GM18511 (cell line): ENCODE results near the gene PGPEP1.
A peak's percentile ranks its signal among the peaks of the same experiment; 100 is the strongest.

ENCODE experiments used
- ATAC-seq: cut with Tn5 transposase; IDR thresholded peaks from one replicate; pipeline ENCODE4 v1.9.1; 2021; ENCODE audit warnings: mild to moderate bottlenecking, moderate library complexity; ENCODE audit not compliant: unreplicated experiment

PGPEP1 gene, protein sequence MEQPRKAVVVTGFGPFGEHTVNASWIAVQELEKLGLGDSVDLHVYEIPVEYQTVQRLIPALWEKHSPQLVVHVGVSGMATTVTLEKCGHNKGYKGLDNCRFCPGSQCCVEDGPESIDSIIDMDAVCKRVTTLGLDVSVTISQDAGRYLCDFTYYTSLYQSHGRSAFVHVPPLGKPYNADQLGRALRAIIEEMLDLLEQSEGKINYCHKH

GRCh38 chr19:18340190-18340989, at the start of gene PGPEP1:
Gene PGPEP1, plus strand, starts transcription at chr19:18340598. Its CDS starts 84 bp downstream, at chr19:18340682.
- ATAC-seq: no peak

- peak; percentile 21 for ATAC-seq
Observed at GRCh38 chr19:18291019-18291524, 49.3 kb upstream of the PGPEP1 start.

GRCh38 chr19:18291590-18292461, 48.6 kb upstream of the PGPEP1 start:
- ATAC-seq: peak; percentile 48

- no peak for ATAC-seq
Observed at GRCh38 chr19:18292462-18292809, 48.0 kb upstream of the PGPEP1 start.

DNA sequence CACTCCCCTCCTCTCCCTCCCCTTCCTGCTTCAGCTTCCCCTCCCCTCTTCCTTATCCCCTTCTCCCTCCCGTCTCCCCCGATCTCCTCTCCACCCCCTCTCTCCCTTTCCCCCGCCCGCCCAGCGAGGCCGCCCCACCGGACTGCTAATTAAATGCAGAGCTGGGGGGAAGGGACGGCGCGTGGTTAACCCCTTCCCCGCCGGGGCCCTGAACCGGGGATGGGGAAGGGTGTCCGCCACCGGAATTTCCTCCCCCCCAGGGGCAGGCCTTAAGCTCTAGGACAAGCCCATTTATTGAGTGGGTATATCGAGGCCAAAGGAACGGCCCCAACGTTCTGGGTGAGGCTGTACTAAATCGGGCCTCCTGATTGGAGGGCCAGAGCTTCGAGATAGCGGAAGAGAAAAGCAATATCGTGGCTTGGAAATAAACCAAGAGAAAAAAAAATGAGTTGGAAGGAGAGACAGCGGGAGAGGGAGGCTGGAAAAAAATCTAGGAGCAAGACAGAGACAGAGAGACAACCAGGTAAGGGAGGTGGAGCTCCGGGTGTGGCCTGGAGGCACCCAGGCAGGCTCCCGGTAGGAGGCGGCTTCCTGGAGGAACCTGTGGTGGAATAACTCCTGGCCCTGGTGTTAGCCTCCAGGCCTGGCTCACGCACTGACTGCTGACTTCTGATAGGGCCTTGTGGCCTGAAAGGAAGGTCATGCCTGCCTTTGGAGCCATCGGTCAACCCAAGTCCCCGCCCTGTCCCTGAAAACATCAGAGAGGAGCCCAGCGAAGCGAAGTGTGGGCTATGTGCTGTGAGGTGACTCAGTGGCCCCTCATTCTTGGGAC, 47.4 kb upstream of the PGPEP1 start:
- no peak for ATAC-seq

DNA sequence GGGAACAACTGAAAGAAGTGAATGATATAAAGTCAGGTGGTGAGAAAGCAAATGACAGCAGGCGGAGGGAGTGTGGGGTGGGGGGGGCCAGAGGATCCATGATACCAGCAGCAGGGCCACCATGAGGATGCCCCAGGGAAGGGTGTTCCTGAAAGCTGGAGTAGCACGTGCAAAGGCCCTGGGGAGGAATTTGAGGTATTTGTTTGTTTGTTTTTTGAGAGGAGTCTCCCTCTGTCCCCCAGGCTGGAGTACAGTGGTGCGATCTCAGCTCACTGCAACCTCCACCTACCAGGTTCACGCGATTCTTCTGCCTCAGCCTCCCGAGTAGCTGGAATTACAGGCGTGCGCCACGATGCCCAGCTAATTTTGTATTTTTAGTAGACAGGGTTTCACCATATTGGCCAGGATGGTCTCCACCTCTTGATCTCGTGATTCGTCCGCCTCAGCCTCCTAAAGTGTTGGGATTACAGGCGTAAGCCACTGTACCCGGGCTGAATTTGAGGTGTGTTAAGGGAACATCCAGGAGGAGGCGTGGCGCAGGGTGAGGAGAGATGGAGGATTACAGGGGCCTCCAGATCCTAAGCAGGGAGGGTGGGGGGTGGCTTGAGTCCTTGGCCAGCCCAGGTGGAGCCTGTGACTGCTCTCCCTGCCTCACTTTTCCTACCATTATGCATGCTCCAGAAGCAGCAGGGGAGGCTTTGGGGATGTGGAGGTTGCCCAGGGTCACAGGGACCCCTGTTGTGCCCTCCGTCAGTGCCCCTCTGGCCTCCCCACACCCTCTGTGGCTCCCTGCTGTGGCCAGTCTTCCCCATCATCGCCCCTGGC, 46.5 kb upstream of the PGPEP1 start:
- ATAC-seq: no peak

DNA sequence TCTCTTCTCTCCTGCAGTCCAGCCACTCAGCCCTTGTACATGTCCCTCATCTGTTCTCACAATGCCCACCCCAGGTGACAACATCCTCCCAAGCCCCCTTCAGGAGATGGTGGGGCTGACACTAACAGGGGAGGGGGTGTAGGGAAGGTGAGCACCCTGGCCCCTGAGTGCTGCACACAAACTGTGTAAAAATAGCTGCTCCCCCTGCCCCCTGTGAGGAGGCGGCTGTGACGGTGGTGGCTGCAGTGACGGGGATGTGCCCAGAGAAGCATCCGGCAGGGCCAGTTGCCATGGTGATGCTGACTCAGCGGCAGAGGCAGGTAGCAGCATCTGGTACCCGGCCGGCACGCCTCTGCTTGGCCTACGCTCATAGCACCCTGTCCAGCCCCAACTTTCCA, 45.9 kb upstream of the PGPEP1 start:
- no peak for ATAC-seq

DNA sequence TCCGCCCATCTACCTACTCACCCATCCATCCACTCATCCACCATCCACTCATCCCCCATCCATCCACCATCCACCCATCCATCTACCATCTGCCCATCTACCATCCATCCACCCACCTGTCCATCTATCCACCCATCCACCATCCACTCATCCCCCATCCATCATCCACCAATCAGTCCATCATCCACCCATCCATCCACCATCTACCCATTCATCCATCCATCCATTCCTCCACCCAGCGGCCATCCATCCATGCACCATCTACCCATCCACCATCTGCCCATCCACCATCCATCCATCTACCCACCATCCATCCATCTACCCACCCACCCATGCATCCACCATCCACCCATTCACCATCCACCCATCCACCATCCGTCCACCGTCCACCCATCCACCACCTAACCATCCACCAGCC, 45.4 kb upstream of the PGPEP1 start:
- no peak for ATAC-seq

GRCh38 chr19:18297308-18297707, 43.1 kb upstream of the PGPEP1 start:
- no peak for ATAC-seq

DNA sequence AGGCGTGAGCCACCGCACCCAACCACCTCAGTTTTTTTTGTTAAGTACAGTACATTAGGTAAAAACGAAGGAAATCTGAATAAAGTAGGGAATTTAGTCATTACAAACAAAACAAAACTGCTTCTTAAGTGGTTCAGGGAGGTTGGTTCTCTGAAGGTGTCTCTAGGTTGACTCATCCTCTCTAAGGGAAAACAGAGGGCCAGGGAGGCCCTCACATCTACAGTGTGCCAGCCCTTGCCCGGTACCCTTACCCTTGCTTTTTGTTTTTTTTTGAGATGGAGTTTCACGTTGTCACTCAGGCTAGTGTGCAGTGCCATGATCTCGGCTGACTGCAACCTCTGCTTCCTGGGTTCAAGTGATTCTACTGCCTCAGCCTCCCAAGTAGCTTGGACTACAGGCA, 41.8 kb upstream of the PGPEP1 start:
- ATAC-seq: no peak

DNA sequence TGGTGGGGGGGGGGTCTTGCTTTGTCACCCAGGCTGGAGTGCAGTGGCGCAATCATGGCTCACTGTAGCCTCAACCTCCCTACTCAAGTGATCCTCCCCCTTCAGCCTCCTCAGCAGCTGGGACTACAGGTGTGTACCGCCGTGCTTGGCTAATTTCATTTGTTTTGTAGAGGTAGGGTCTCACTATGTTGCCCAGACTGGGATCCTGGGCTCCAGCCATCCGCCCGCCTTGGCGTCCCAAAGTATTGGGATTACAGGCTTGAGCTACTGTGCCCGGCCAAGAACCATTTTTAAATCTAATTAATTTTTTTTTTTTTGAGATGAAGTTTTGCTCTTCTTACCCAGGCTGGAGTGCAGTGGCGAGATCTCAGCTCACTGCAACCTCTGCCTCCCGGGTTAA, 40.7 kb upstream of the PGPEP1 start:
- ATAC-seq: no peak

- no peak for ATAC-seq
Observed at GRCh38 chr19:18300930-18301717, 39.3 kb upstream of the PGPEP1 start.

DNA sequence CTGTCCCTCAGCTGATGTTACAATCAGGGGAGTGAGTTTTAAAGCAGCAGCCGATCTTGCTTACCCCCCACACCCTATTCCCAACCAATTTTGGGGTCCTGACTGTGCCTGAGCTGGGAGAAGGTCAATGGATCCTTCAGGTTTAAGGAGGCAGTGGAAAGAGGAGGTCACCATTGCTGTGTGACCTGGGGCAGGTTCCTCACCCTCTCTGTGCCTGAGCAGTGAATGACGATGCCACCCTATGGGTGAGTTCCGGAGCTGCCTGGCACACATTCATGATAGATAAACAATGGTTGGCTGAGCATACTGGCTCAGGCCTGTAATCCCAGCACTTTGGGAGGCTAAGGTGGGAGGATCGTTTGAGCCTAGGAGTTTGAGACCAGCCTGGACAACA, 38.7 kb upstream of the PGPEP1 start:
- ATAC-seq: no peak

GRCh38 chr19:18304208-18304457, 36.3 kb upstream of the PGPEP1 start:
- ATAC-seq: no peak

- peak; percentile 61 for ATAC-seq
Observed at GRCh38 chr19:18304458-18305310, 35.7 kb upstream of the PGPEP1 start.

DNA sequence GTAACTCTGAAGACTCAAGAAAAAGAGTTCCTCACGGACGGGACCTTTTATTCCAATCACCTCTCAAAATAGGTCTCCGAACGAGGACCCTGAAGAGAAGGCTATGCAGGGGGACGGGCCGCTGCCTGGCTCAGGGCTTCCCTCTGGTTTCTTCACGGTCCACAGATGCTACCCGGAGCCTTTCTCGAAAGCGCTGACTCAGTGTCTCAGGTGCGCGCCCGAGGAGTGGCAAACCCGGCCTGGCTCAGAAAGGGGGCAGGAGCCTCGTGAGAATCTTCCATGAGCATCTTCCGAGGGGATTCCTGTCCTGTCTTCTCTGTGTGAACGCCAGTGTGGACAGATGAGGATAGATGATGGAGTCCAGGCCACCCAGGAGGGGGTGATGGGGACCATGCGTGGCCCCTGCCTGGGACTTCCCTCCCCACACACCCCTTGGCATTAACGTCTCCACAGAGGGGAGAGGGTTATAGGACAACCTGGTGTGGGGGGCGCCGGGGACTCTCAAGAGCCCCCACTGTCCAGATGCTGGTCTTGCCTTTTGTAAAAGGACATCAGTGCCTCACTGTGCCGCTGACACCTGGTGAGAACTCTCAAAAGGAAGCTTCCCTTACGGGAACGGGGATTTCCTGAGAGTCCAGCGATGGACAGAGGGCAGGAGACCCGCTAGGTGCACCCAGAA, 34.0 kb upstream of the PGPEP1 start:
- no peak for ATAC-seq

- no peak for ATAC-seq
Observed at GRCh38 chr19:18306888-18307260, 33.5 kb upstream of the PGPEP1 start.

GRCh38 chr19:18307271-18307681, 33.1 kb upstream of the PGPEP1 start:
- no peak for ATAC-seq
